Measurements from ENCODE around the gene SH3TC2.

Gene SH3TC2

DNA sequence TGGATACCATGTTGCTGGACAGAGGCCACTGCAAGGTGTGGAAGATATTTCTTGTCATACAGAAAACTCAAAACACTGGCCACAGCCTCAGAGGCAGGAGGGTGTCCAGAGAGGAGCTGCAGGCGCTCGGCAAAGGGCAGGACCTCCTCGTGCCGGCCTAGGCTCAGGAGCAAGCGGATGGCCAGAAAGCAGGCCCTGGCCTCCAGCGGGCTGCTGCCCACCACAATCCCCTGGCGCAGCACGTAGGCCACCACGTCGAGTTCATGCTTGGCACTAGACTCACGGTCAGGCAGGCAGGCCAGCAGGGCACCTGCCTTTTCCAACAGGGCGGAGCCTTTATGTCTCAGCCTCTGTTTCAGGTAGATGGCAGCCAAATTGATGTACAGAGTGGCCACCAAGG is 35.2 kb downstream of the SH3TC2 start:
- Mint-ChIP-seq H3K4me1 (ENCODE audit: low read depth) (no peaks in the 10 kb centered on the region), H3K4me3 (no peak overlapping the region), H3K36me3 (ENCODE audit: low read depth) (no peaks in the 10 kb centered on the region), H3K27ac (no peak overlapping the region), H3K9me3 (no peaks in the 10 kb centered on the region), H3K27me3 (no peaks in the 10 kb centered on the region)

DNA sequence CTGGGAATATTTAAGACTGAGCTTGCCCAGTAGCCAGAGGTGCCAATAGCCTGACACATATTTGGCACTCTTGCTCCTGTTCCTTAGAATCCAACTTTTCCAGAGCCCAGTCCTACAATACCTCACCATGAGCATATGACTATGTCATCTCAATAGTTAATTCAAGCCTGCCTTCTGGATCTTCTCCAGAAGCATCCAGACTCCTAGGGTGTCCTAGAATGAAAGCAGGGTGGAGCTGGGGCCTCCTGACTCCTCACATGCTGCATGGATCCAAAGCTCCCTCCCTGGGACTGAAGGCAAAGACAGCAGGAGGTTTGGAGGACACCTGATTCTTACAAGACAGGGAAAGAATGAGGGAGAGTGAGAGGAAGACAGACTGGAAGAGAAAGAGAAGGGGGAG is 37.9 kb downstream of the SH3TC2 start:
- Mint-ChIP-seq H3K9me3 (no peaks in the 10 kb centered on the region), H3K27ac (no peak overlapping the region), H3K27me3 (peaks cover 10% of the 10 kb centered on the region), H3K4me3 (no peak overlapping the region), H3K4me1 (ENCODE audit: low read depth) (no peaks in the 10 kb centered on the region), H3K36me3 (ENCODE audit: low read depth) (no peaks in the 10 kb centered on the region)

DNA sequence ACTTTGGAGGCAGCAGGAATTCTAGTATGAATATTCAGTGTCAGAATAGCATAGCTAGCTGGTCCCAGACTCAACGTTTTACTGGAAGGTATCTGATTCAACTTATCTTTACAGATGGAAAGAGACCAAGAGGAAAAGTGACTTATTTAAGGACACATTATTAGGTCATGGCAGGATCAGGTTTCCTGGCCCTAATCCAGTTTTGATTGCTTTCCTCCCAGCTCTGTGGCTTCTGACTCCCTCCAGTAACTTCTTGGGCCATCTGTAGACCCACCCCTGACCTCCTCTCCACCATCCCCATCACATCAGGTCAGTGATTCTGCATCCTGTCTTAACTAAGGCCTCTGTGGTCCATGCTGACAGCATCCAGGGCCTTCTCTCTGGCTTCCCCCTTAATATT is 38.4 kb downstream of the SH3TC2 start:
- H3K27ac Mint-ChIP-seq: no peak overlapping the region
- peaks cover 14% of the 10 kb centered on the region for H3K27me3 Mint-ChIP-seq
- no peak overlapping the region for H3K4me3 Mint-ChIP-seq
- no peaks in the 10 kb centered on the region for H3K4me1 Mint-ChIP-seq (ENCODE audit: low read depth)
- no peaks in the 10 kb centered on the region for H3K36me3 Mint-ChIP-seq (ENCODE audit: low read depth)
- no peaks in the 10 kb centered on the region for H3K9me3 Mint-ChIP-seq

DNA sequence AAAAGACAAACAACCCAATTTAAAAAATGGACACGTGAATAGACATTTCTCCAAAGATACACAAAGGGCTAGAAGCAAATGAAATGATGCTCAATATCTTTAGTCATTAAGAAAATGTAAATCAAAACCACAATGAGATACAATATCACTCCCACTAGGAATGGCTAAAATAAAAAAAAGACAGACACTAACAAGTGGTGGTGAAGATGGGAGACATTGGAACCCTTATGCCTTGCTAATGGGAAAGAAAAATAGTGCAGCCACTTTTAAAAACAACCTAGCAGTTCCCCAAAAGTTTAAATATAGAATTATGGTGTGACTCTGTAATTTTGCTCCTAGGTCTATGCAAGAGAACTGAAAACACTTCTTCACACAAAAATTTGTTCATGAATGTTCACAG is 40.7 kb downstream of the SH3TC2 start:
- no peaks in the 10 kb centered on the region for H3K4me1 Mint-ChIP-seq (ENCODE audit: low read depth)
- no peak overlapping the region for H3K4me3 Mint-ChIP-seq
- H3K27me3 Mint-ChIP-seq: peaks cover 24% of the 10 kb centered on the region
- no peaks in the 10 kb centered on the region for H3K36me3 Mint-ChIP-seq (ENCODE audit: low read depth)
- H3K9me3 Mint-ChIP-seq: no peaks in the 10 kb centered on the region
- H3K27ac Mint-ChIP-seq: no peak overlapping the region

DNA sequence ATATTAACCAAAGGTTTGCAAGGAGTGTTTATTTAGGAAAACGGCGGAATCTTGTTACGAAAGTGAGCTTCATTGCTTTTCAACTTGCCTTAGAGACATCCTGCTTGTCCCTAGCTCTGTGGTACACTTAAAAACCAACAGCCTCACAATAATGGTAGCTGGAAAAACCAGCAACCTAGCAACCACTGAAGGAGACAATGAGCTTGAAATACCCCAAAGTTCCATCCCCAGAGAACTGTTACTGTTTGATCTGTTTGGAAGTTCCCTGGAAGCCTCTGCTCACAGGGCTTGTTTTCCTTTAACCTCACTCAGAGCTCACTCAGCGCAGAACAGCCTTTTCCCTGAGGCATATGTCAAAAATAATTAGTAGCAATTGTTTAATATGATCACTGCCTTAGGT is 43.2 kb downstream of the SH3TC2 start:
- no peaks in the 10 kb centered on the region for H3K36me3 Mint-ChIP-seq (ENCODE audit: low read depth)
- no peak overlapping the region for H3K27ac Mint-ChIP-seq

DNA sequence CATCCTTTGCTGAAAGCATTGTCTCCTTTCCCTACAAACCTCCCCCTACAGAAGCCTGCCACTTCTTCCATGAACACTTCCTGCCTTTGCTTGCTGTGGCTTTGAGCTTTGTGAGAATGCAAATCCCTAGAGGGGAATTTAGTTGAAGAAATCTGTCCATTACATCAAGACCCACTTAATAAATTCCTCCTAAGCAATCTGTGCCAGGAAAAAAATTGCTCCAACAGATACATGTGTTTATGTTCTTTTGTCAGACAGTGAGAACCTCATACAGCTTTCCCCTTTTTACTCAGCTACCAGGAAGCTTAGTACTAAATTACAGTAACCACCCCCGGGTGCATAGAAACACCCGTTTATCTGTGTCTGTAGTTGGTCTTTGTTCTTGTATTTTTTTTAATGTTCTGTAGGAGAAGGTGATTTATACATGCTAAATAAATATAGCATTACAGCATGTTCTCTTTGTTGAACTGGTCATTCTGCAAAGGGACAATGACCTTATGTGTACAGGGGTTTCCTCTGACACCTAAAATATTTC is 43.9 kb downstream of the SH3TC2 start:
- H3K9me3 Mint-ChIP-seq: no peaks in the 10 kb centered on the region
- H3K4me1 Mint-ChIP-seq (ENCODE audit: low read depth): no peaks in the 10 kb centered on the region
- no peaks in the 10 kb centered on the region for H3K36me3 Mint-ChIP-seq (ENCODE audit: low read depth)
- peaks cover 24% of the 10 kb centered on the region for H3K27me3 Mint-ChIP-seq
- H3K27ac Mint-ChIP-seq: no peak overlapping the region
- no peak overlapping the region for H3K4me3 Mint-ChIP-seq

More for the DNA sequence above, 43.2 kb downstream of the SH3TC2 start:
- Mint-ChIP-seq H3K9me3 (no peaks in the 10 kb centered on the region), H3K4me3 (no peak overlapping the region), H3K27me3 (peaks cover 24% of the 10 kb centered on the region), H3K4me1 (ENCODE audit: low read depth) (no peaks in the 10 kb centered on the region)

DNA sequence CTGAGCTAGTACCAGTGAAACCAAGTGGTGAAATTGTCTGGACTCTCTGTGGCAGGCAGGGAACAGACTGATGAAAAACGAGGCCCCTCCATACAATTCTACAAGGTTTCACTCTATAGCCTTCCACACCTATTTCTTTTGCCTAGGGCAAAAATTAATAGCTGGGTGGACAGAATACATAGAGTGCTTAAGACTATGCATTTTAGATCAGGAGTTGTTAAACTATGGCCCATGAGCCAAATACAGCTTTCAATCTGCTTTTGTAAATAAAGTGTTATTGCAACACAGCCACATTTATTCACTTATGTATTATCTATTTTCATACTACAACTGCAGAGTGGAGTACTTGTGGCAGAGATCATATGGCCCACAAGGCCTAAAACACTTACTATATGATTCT is 45.2 kb downstream of the SH3TC2 start:
- Mint-ChIP-seq H3K4me1 (ENCODE audit: low read depth) (no peaks in the 10 kb centered on the region), H3K9me3 (no peaks in the 10 kb centered on the region), H3K27ac (no peak overlapping the region), H3K4me3 (no peak overlapping the region), H3K36me3 (ENCODE audit: low read depth) (no peaks in the 10 kb centered on the region), H3K27me3 (peaks cover 24% of the 10 kb centered on the region)

DNA sequence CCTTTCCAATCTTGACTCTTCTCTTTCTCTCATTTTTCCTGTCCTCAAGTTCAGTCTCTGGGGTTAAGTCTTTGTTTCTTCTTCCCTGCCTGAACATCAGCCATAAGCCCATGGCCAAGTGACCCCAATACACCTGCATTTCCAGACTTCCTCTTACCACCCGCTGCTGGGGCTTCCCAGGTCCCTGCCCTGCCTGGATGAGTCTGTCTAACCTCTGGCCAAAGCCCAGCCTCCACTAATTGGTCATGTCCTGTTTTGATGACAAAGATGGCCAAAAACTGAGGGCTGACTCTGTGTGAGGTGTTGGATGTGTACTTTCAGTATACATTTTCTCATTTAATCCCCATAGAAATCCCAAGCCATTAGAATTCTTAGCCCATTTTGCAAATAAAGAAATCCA is 47.3 kb downstream of the SH3TC2 start:
- H3K4me3 Mint-ChIP-seq: no peak overlapping the region
- no peak overlapping the region for H3K27ac Mint-ChIP-seq
- H3K9me3 Mint-ChIP-seq: no peaks in the 10 kb centered on the region
- no peaks in the 10 kb centered on the region for H3K4me1 Mint-ChIP-seq (ENCODE audit: low read depth)
- H3K27me3 Mint-ChIP-seq: peaks cover 19% of the 10 kb centered on the region
- H3K36me3 Mint-ChIP-seq (ENCODE audit: low read depth): no peaks in the 10 kb centered on the region

DNA sequence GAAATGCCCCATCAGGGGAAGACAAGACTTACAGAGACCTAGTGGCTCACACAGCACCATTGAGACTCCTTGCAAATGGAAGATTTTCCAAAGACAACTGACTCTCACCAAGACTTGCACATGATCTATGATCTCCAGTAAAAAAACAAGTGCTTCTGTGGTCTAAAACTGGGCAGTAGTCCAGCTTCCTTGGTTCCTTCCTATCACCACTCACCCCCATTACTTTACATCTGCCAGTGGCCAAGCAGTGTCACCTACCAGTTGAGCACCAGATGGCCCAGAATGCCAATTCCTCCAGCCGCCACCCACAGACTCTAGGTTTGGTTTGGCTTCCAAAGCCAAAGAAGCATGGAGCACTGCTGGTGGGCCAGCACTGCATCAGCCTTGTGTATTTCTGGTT is 47.7 kb downstream of the SH3TC2 start:
- no peaks in the 10 kb centered on the region for H3K4me1 Mint-ChIP-seq (ENCODE audit: low read depth)
- H3K36me3 Mint-ChIP-seq (ENCODE audit: low read depth): no peaks in the 10 kb centered on the region
- no peak overlapping the region for H3K4me3 Mint-ChIP-seq
- peaks cover 15% of the 10 kb centered on the region for H3K27me3 Mint-ChIP-seq
- H3K9me3 Mint-ChIP-seq: no peaks in the 10 kb centered on the region
- no peak overlapping the region for H3K27ac Mint-ChIP-seq

DNA sequence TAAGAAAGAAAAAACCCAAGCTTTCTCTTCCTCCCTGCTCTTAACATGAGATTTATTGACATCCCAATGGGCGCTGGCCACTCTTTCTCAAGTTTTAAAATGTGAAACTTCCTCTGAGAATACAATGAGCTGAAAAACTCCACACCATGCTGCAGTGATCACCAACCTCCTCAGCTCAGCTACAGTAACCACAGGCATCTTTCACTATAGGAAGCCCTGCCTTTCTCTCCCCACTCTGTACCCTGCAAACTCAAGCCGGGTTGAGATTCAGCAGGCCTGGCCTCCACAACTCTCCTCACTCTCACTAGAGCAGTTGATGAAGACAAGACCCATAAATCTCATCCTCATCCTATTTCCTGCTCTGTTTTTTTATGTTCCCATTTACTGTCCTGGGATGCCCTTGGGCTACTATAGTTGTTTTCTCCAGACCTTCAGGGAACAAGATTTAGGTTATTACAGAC is 48.3 kb downstream of the SH3TC2 start:
- Mint-ChIP-seq H3K4me3 (no peak overlapping the region), H3K9me3 (no peaks in the 10 kb centered on the region), H3K36me3 (ENCODE audit: low read depth) (no peaks in the 10 kb centered on the region), H3K4me1 (ENCODE audit: low read depth) (no peaks in the 10 kb centered on the region), H3K27me3 (peaks cover 11% of the 10 kb centered on the region), H3K27ac (no peak overlapping the region)

DNA sequence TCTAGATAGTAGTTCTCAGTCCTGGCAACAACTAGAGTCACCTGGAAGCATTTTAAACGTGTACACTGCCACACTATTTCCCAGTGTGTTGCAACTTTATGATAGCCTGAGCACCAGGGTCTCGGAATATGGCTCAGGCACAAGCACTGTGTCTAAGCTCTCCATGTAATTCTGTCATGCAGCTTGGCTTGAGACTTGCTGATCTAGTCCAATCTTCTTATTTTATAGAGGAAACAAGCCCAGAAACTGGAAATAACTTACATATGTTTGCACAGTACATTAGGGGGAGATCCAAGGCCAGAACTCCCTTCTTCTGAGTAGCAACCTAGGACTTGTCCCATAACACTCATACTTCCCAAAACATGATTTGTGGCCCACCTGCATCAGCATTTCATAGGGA is 49.1 kb downstream of the SH3TC2 start:
- Mint-ChIP-seq H3K4me1 (ENCODE audit: low read depth) (no peaks in the 10 kb centered on the region), H3K27me3 (peaks cover 4% of the 10 kb centered on the region), H3K9me3 (no peaks in the 10 kb centered on the region), H3K4me3 (no peak overlapping the region), H3K36me3 (ENCODE audit: low read depth) (no peaks in the 10 kb centered on the region), H3K27ac (no peak overlapping the region)

DNA sequence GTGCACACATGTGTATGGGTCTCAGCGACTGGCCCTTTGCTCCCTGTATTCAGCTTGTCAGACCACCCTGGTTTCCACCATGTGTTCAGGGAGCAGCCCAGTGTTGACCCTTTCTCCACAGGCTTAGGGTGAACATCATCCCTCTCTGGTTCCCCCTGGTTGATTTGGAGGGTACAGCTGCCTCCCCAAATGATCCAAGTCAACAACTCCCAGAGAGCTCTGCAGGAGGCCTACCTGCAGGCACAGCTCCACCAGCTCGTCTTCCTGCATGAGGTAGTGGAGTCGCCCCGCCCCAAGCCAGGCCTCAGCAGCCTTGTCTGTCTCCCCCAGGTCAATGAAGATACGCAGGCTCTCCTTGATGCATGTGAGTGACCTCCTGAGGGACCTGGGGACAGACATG is 50.5 kb downstream of the SH3TC2 start:
- H3K36me3 Mint-ChIP-seq (ENCODE audit: low read depth): no peaks in the 10 kb centered on the region

DNA sequence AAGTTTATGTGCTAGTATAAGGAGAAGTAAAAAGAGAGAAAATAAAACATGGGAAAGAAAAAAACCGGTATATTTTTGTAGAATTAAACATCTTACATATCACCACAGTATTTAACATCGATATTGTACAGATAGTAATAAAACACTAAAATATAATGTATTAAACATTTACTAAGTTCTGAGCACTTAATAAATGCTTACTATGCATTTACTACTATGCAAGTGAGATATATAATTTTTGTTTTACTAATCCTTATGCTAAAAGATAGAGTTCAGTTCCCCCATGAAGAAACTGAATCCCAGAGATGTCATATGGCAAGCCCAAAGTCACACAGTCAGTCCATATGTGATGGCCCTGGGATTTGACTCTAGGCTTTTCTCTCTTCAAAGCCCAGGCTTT is 51.1 kb downstream of the SH3TC2 start:
- Mint-ChIP-seq H3K4me1 (ENCODE audit: low read depth) (no peaks in the 10 kb centered on the region), H3K27me3 (no peaks in the 10 kb centered on the region)

More for the DNA sequence above, 50.5 kb downstream of the SH3TC2 start:
- Mint-ChIP-seq H3K9me3 (no peaks in the 10 kb centered on the region), H3K4me3 (no peak overlapping the region), H3K27me3 (no peaks in the 10 kb centered on the region), H3K4me1 (ENCODE audit: low read depth) (no peaks in the 10 kb centered on the region), H3K27ac (no peak overlapping the region)

DNA sequence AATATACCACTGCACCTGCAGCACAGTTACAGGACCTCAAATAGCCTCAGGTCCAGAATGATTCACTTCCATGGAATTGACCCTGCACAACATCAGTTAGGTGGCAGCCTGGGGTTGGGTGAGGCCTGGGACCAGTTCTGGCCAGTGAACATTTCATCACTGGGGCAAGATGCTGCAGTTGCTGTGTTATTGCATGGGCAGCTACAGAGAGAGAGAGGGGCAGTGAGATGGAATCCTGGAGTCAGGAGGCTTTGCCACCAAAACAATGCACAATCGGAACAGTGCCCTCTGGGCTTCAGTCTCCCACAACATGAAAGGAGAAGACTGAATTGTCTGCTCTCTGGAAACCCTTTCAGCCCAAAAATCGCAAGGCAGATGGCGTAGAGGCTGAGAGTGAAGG is 51.8 kb downstream of the SH3TC2 start:
- H3K27ac Mint-ChIP-seq: no peak overlapping the region
- H3K4me3 Mint-ChIP-seq: no peak overlapping the region

More for the DNA sequence above, 51.1 kb downstream of the SH3TC2 start:
- no peaks in the 10 kb centered on the region for H3K36me3 Mint-ChIP-seq (ENCODE audit: low read depth)
- H3K27ac Mint-ChIP-seq: no peak overlapping the region
- H3K4me3 Mint-ChIP-seq: no peak overlapping the region
- no peaks in the 10 kb centered on the region for H3K9me3 Mint-ChIP-seq

DNA sequence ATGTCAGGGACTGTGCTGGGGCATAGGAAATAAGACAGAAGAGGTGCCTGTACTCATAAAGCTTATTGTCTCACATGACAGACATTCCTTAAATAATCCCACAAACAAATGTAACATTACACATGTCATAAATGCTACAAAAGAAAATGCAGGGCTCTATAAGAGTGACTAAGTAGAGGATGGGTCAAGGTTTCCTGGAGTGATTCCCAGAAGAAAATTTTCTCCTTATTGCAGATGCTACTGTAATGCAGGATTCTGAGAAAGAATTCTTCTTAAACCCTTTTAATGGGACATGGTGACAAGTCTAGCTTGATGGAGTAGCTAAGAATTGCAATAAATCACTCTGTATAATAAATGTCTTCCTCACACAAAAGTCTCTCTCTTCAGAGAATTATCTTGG is 55.7 kb downstream of the SH3TC2 start:
- no peak overlapping the region for H3K4me3 Mint-ChIP-seq
- H3K4me1 Mint-ChIP-seq (ENCODE audit: low read depth): no peaks in the 10 kb centered on the region
- H3K9me3 Mint-ChIP-seq: no peaks in the 10 kb centered on the region
- no peaks in the 10 kb centered on the region for H3K36me3 Mint-ChIP-seq (ENCODE audit: low read depth)
- H3K27ac Mint-ChIP-seq: no peak overlapping the region
- H3K27me3 Mint-ChIP-seq: peaks cover 6% of the 10 kb centered on the region

More for the DNA sequence above, 51.8 kb downstream of the SH3TC2 start:
- no peaks in the 10 kb centered on the region for H3K36me3 Mint-ChIP-seq (ENCODE audit: low read depth)
- H3K27me3 Mint-ChIP-seq: no peaks in the 10 kb centered on the region
- H3K4me1 Mint-ChIP-seq (ENCODE audit: low read depth): no peaks in the 10 kb centered on the region
- H3K9me3 Mint-ChIP-seq: no peaks in the 10 kb centered on the region

DNA sequence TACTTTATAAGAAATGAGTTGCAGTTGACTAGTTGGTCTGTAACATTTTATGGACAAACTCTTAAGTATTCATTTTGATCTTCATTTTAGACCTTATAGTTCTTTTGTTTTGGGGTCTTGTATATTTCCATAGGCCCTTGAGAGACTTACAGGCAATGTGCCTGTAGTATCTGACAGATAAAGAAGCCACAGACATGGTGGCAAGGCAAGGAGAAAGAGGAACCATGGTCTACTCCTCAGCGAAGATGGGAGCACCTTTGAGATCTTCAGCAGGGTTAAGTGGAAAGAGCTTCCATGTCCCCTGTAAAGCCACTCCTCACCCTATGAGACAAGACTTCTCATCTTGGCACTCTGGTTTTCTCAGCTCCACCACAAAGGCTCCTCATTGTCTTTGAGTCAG is 56.4 kb downstream of the SH3TC2 start:
- Mint-ChIP-seq H3K4me1 (ENCODE audit: low read depth) (no peaks in the 10 kb centered on the region), H3K9me3 (no peaks in the 10 kb centered on the region), H3K4me3 (no peak overlapping the region), H3K27ac (no peak overlapping the region), H3K36me3 (ENCODE audit: low read depth) (no peaks in the 10 kb centered on the region), H3K27me3 (peaks cover 10% of the 10 kb centered on the region)

Measured in stimulated activated naive CD8-positive, alpha-beta T cell treated with anti-CD3 and anti-CD28 coated beads, Interleukin-15, Interleukin-2, amounts not matched to agents 100 ng/mL and 50 ng/mL, for 24 hours (primary cell).